Activated CD8-positive, alpha-beta T cell treated with anti-CD3 and anti-CD28 coated beads, Interleukin-2, amount 10 ng/mL, durations not matched to agents 7 days and 5 days (primary cell): ENCODE results near the gene GRPEL1. TPM values are rescaled to one million over a fixed set of nuclear protein-coding genes. Genes with fewer than 3 reads are reported as not detected.

Source experiments
- total RNA-seq, 2 experiments: library from RNA; stranded (reverse); gene quantifications; one replicate each; pipeline ENCODE4 v1.2.3, GENCODE V29; 2021

The GRPEL1 gene
- total RNA-seq, 2 experiments from 2014 or later, result 43.1 to 49.4 TPM

Other genes starting within 250 kb of the GRPEL1 start
- gene TBC1D14, start 158.2 kb downstream of the GRPEL1 start, total RNA-seq, result 10 to 100 TPM; 39.4 to 39.8 TPM
- gene TADA2B, start 24.7 kb downstream of the GRPEL1 start, total RNA-seq, result 10 to 100 TPM; 16.6 to 16.8 TPM
- not detected for gene SORCS2, start 124.5 kb upstream of the GRPEL1 start, total RNA-seq